Ectodermal cell (in vitro differentiated cells): ENCODE data around the gene OXSM. TPM values are rescaled to one million over a fixed set of nuclear protein-coding genes. Genes with fewer than 3 reads are reported as not detected.

Experiments
- H3K27ac ChIP-seq: 2 replicates; pipeline ENCODE4 v1.7.0; 2013; ENCODE audit warnings: mild to moderate bottlenecking, low read depth, low read length; ENCODE audit not compliant: insufficient read depth, poor library complexity, severe bottlenecking
- H3K27me3 ChIP-seq: 2 replicates; pipeline ENCODE4 v1.7.0; 2013; ENCODE audit warnings: mild to moderate bottlenecking, low read length; ENCODE audit not compliant: insufficient read depth, control insufficient read depth, poor library complexity, severe bottlenecking
- H3K36me3 ChIP-seq: one replicate; pipeline ENCODE4 v1.7.0; 2013; ENCODE audit warnings: low read length; ENCODE audit not compliant: control insufficient read depth, insufficient read depth
- H3K4me1 ChIP-seq: one replicate; pipeline ENCODE4 v1.7.0; 2013; ENCODE audit warnings: low read length; ENCODE audit not compliant: control insufficient read depth, insufficient read depth
- H3K4me3 ChIP-seq: 2 replicates; pipeline ENCODE4 v1.7.0; 2013; ENCODE audit warnings: low read depth, low read length, control low read depth; ENCODE audit not compliant: insufficient read depth
- H3K9me3 ChIP-seq: 2 replicates; pipeline ENCODE4 v1.7.0; 2013; ENCODE audit warnings: mild to moderate bottlenecking, low read length, moderate library complexity; ENCODE audit not compliant: control insufficient read depth
- WGBS, 2 experiments: methylation state at CpG; one replicate each; pipeline ENCODE4 v1.1.7; 2013; ENCODE audit warnings: missing lambda C conversion rate in 2 of 2; 5-methylcytosine and 5-hydroxymethylcytosine counted together
- polyA plus RNA-seq, 4 experiments: library from polyadenylated mRNA; stranded (reverse); fragments of 50-300 nt; gene quantifications; one replicate each; pipeline ENCODE4 v1.2.3, GENCODE V29; 2013

OXSM gene
- polyA plus RNA-seq (2013, experiment 1 of 4): 5.3 TPM
- polyA plus RNA-seq (2013, experiment 2 of 4): 7.1 TPM
- polyA plus RNA-seq (2013, experiment 3 of 4): 7.2 TPM
- 7.2 TPM for polyA plus RNA-seq (2013, experiment 4 of 4)

- 19% methylated on average over 56 of the region's 56 CpGs for WGBS, 2 experiments
- H3K4me3 ChIP-seq: peak within 1 kb of the TSS; percentile 59
- peaks cover 3% of the 10 kb centered on the region for H3K4me1 ChIP-seq
- no peaks in the 10 kb centered on the region for H3K36me3 ChIP-seq
- no peaks in the 10 kb centered on the region for H3K9me3 ChIP-seq
- H3K27me3 ChIP-seq: no peaks in the 10 kb centered on the region
- H3K27ac ChIP-seq: peak within 1 kb of the TSS; percentile 59
Observed at GRCh38 chr3:25789596-25790556, at the start of gene OXSM. Gene OXSM (plus strand): TSS chr3:25790090. CDS start chr3:25791021, 931 bp downstream.

GRCh38 chr3:25744470-25744869 lies 45.4 kb upstream of the OXSM start:
- no peak overlapping the region for H3K27ac ChIP-seq
- no peak overlapping the region for H3K4me3 ChIP-seq
- H3K9me3 ChIP-seq: no peaks in the 10 kb centered on the region
- peaks cover 7% of the 10 kb centered on the region for H3K36me3 ChIP-seq
- WGBS, 2 experiments: 99 to 100% methylated on average over 3 of the region's 3 CpGs
- H3K27me3 ChIP-seq: no peaks in the 10 kb centered on the region
- no peaks in the 10 kb centered on the region for H3K4me1 ChIP-seq

GRCh38 chr3:25747033-25747432 lies 42.9 kb upstream of the OXSM start:
- H3K27ac ChIP-seq: no peak overlapping the region
- H3K4me3 ChIP-seq: no peak overlapping the region
- no peaks in the 10 kb centered on the region for H3K4me1 ChIP-seq
- no peaks in the 10 kb centered on the region for H3K9me3 ChIP-seq
- H3K36me3 ChIP-seq: peaks cover 15% of the 10 kb centered on the region
- H3K27me3 ChIP-seq: no peaks in the 10 kb centered on the region

- no peak overlapping the region for H3K27ac ChIP-seq
Observed at GRCh38 chr3:25748189-25748588, 41.7 kb upstream of the OXSM start.

DNA sequence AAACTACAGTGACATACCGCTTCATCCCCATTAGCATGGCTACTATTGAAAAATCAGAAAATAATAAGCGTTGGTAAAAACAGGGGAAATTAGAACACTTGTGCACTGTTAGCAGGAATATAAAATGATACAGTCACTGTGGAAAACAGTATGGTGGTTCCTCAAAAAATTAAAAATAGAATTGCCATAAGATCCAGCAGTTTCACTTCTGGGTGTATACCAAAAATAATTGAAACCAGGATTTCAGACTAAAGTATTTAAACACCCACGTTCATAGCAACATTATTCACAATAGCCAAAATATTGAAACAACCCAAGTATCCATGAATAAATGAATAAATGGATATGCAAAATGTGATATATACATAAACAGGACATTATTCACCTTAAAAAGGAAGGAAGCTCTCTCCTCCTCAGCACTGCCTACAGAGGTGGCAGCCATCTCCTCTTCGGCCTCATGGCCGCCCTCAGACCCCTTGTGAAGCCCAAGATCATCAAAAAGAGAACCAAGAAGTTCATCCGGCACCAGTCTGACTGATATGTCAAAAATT lies 40.8 kb upstream of the OXSM start:
- no peaks in the 10 kb centered on the region for H3K27me3 ChIP-seq
- no peaks in the 10 kb centered on the region for H3K9me3 ChIP-seq
- no peaks in the 10 kb centered on the region for H3K4me1 ChIP-seq
- H3K27ac ChIP-seq: no peak overlapping the region
- peaks cover 15% of the 10 kb centered on the region for H3K36me3 ChIP-seq
- 79 to 82% methylated on average over 5 to 6 of the region's 6 CpGs for WGBS, 2 experiments
- H3K4me3 ChIP-seq: no peak overlapping the region

More at GRCh38 chr3:25748189-25748588, 41.7 kb upstream of the OXSM start:
- H3K27me3 ChIP-seq: no peaks in the 10 kb centered on the region
- H3K36me3 ChIP-seq: peaks cover 15% of the 10 kb centered on the region
- H3K4me3 ChIP-seq: no peak overlapping the region
- H3K9me3 ChIP-seq: no peaks in the 10 kb centered on the region
- 33 to 49% methylated on average over 3 of the region's 3 CpGs for WGBS, 2 experiments
- no peaks in the 10 kb centered on the region for H3K4me1 ChIP-seq

DNA sequence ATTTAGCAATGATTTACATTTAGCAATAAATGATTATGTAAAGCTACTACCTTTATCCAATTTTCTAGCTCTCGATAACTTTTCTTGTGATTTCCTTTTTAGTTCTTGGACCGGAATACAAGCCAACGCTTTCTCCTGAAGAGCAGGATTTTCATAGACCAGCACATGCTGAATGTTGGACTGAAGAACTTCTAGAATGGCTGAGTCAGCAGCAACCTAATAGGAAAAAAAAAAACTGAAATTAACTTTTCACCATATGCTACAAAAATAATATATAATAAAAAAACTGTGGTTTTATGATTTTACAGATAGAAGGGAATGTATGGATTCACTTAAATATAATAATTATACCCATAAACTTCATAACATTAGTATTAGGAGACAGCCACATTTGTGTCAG lies 38.8 kb upstream of the OXSM start:
- no peaks in the 10 kb centered on the region for H3K9me3 ChIP-seq
- H3K4me3 ChIP-seq: no peak overlapping the region
- 96 to 99% methylated on average over 3 of the region's 3 CpGs for WGBS, 2 experiments
- H3K36me3 ChIP-seq: peaks cover 11% of the 10 kb centered on the region
- no peaks in the 10 kb centered on the region for H3K4me1 ChIP-seq
- no peak overlapping the region for H3K27ac ChIP-seq
- H3K27me3 ChIP-seq: no peaks in the 10 kb centered on the region

- WGBS, 2 experiments: 64 to 92% methylated on average over 1 of the region's 1 CpG
- H3K27ac ChIP-seq: no peak overlapping the region
- H3K4me3 ChIP-seq: no peak overlapping the region
- H3K27me3 ChIP-seq: no peaks in the 10 kb centered on the region
- H3K9me3 ChIP-seq: no peaks in the 10 kb centered on the region
- H3K36me3 ChIP-seq: peaks cover 11% of the 10 kb centered on the region
- no peaks in the 10 kb centered on the region for H3K4me1 ChIP-seq
Observed at GRCh38 chr3:25751725-25752124, 38.2 kb upstream of the OXSM start.

- Histone ChIP-seq H3K36me3 (peaks cover 1% of the 10 kb centered on the region), H3K27ac (no peak overlapping the region), H3K27me3 (no peaks in the 10 kb centered on the region), H3K9me3 (no peaks in the 10 kb centered on the region), H3K4me3 (no peak overlapping the region), H3K4me1 (no peaks in the 10 kb centered on the region)
- 94 to 96% methylated on average over 6 of the region's 6 CpGs for WGBS, 2 experiments
Observed at GRCh38 chr3:25768851-25769250, 21.0 kb upstream of the OXSM start.

DNA sequence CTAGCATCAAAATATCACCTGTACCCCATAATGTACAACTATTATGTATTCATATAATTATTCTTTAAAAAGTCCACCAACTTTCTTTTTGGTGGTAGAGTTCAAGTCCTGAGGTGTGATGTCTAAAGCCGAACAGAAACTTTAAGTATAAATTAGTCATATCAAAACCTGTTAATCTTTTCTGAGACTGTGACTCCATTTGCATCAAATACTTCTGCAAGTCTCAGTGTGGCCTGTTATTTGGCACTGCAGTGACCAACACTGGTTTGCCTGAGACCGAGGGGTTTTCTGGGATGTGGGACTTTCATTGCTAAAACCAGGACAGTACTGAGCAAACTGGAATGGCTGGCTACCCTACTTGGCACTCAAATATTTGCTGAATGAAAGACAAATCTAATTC lies 14.0 kb upstream of the OXSM start:
- Histone ChIP-seq H3K9me3 (no peaks in the 10 kb centered on the region), H3K4me3 (no peak overlapping the region), H3K36me3 (peaks cover 4% of the 10 kb centered on the region), H3K27ac (no peak overlapping the region), H3K27me3 (no peaks in the 10 kb centered on the region), H3K4me1 (no peaks in the 10 kb centered on the region)
- WGBS, 2 experiments: 99 to 100% methylated on average over 2 of the region's 2 CpGs

- WGBS, 2 experiments: 92 to 94% methylated on average over 5 of the region's 6 CpGs
- Histone ChIP-seq H3K27ac (no peak overlapping the region), H3K36me3 (no peaks in the 10 kb centered on the region), H3K4me1 (no peaks in the 10 kb centered on the region), H3K27me3 (peaks cover 4% of the 10 kb centered on the region), H3K4me3 (no peak overlapping the region), H3K9me3 (no peaks in the 10 kb centered on the region)
Observed at GRCh38 chr3:25780618-25781017, 9.3 kb upstream of the OXSM start.
